ENCODE results near the gene GABARAP. TPM values are rescaled to one million over a fixed set of nuclear protein-coding genes. Genes with fewer than 3 reads are reported as not detected.
"Not testable (repeated sequence)": the region's sequence is repeated elsewhere in the genome, so short reads cannot be mapped to it uniquely, and the experiment has no call there.

The GABARAP gene
- total RNA-seq, 2 donors from 2014 or later: 167 to 298 TPM

DNA sequence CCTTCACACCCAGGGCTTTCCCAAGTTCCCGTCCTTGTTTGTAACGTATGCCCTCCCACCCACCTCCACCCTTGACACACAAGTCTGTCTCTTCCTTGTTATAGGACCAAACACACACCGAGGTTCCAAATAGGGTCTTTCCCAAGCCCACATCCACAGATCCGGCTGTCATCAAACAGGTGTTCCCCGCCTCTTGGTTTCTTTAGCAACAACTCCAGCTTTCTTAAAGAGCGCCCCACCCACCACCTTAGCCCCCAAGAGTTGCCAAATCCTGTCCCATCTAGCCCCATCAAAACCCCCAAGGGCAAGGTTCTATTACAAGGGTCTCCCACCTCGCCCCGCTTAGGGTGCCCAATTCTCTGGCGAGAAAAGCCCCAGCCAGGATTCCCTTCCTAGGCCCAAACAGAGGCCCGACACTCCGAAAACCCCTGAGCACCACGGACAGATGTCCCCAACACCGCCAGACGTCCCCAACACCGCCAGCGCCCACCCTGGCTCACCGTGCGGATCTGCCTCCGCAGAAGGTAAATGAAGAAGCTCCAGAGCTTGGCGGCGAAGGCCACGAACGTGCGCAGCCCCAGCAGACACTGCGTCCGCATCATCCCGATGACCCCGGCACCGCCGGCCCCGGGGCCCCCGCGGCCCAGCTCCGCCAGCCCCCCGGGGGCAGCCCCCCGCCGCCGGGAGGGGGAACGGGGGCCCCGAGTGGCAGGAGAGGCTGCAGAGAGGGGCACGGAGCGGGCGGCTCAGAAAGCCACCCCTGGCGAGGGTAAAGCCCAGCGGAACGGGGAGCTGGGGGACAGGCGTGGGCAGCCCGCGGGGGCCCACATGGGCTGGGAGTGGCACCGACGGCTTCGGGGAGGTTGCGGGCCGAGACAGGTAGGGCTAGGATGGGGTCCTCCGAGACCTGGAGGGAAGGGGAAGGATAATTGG, 8.7 kb upstream of the GABARAP start:
- ATAC-seq (peak; percentile 0 to 1), DNase-seq (ENCODE audit: low spot score in 2 of 2) (no peak)
- Mint-ChIP-seq H3K36me3 (peaks cover 34 to 36% of the 10 kb centered on the region in 2 donors), H3K9me3 (no peaks in the 10 kb centered on the region), H3K27ac (peak overlapping the region; percentile 99)

DNA sequence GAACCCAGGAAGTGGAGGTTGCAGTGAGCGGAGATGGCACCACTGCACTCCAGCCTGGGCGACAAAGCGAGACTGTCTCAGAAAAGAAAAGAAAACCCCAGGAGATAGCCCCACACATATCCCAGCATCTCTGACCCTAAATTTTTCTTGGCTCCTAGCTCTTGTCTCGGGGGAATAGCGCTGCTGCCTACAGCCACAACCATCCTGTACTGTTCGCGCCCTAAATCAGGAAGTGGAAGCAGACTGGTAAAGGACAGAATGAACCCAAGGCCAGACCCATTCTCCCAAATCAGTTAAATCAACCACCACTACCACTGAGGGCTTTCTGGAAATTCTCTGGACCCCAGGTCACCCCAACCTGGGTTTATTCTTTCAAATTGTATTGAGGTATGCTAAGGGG, 7.6 kb upstream of the GABARAP start:
- DNase-seq (ENCODE audit: low spot score in 2 of 2) (no peak), ATAC-seq (no peak)
- Mint-ChIP-seq H3K36me3 (peaks cover 37 to 38% of the 10 kb centered on the region in 2 donors), H3K9me3 (no peaks in the 10 kb centered on the region), H3K27ac (peak overlapping the region; percentile 99)

DNA sequence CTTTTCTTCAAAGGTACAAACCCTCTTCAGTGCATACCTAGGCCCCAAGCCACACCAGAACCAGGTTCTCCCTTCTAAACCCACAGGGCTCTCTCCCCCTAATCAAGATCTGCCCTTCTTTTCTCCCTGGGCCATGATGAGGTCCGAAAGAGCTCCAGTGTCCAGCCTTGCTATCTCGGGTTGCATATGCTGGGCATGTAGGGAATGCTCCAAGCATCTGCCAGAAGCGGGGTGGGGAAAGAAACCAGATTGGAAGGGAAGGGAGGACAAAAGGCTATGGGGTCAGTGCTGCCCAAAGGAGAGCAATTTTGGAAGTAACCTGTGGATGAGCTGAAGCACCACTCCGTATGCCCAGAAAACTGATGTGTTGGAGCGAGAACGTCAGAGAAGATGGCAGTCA, 7.0 kb upstream of the GABARAP start:
- ATAC-seq (no peak), DNase-seq (ENCODE audit: low spot score in 2 of 2) (no peak)
- Mint-ChIP-seq H3K9me3 (no peaks in the 10 kb centered on the region), H3K27ac (peak overlapping the region in 1 of 2 donors; percentile 22), H3K36me3 (peaks cover 33 to 38% of the 10 kb centered on the region in 2 donors)

DNA sequence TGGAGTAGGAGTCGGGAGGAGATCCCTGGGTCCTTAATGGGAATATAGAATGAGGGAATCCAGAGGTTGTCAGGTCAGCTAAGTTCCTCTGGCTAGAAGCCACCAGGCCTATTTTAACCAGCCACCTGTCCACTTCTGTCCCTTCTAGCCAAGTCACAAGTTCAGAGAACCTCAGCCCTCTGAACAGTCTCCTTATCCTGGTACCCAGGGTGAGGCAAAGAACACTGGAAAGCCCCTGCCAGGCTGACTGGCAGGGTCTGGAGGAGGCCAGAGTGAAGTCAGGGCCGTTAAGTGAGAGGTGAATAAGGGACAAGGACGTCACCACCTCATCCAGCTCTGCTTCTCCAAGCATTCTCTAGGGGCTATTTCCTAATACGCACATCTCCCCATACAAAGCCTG, 6.5 kb upstream of the GABARAP start:
- H3K9me3 Mint-ChIP-seq: no peaks in the 10 kb centered on the region
- DNase-seq (ENCODE audit: low spot score in 2 of 2): no peak
- H3K27ac Mint-ChIP-seq: peak overlapping the region in 1 of 2 donors; percentile 18
- peaks cover 33 to 38% of the 10 kb centered on the region in 2 donors for H3K36me3 Mint-ChIP-seq
- ATAC-seq: no peak

DNA sequence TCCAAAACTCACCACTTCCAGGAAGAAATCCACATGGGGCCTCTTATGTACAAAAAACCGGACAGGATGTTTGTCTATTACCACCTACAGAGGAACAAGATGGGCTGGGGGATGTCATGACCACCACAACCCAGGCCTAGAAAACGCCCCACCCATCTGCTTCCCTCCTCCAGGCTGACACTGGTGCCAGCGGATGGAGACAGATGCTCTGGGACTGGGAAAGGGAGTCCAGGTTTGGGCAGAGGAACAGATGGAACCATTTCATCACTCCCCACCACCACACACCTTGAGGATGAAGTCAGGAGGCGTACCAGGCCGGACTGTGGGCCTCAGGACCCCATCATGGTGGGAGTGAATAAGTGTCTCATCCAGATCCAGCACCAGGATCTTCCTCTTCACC, 4.5 kb upstream of the GABARAP start:
- Mint-ChIP-seq H3K36me3 (peaks cover 30 to 33% of the 10 kb centered on the region in 2 donors), H3K9me3 (no peaks in the 10 kb centered on the region), H3K27ac (peak overlapping the region; percentile 4 to 27)
- ATAC-seq (no peak), DNase-seq (ENCODE audit: low spot score in 2 of 2) (no peak)

DNA sequence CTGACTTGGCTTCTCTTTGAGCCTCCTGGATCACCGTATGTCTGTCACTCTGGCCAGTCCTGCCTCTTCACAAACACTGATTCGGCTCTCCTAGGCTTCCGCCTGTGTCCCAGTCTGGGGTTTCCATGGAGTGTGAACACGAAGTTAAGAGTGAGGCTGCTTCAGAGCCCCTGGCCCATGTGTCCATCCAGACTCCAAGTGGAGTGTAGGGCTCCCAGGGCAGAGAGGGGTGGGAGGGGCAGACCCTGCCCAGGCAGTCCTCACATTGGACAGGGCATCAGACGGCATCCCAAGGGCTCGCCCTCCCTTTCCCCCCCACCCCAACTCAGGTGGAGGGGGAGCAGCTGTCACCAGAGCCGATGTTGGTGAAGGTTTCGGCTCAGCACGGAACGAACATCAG, 1.6 kb upstream of the GABARAP start:
- not testable (repeated sequence) for DNase-seq (ENCODE audit: low spot score in 2 of 2); H3K9me3 Mint-ChIP-seq; ATAC-seq
- H3K27ac Mint-ChIP-seq: peak overlapping the region in 1 of 2 donors; percentile 91
- H3K36me3 Mint-ChIP-seq: peaks cover 30% of the 10 kb centered on the region in 2 donors

DNA sequence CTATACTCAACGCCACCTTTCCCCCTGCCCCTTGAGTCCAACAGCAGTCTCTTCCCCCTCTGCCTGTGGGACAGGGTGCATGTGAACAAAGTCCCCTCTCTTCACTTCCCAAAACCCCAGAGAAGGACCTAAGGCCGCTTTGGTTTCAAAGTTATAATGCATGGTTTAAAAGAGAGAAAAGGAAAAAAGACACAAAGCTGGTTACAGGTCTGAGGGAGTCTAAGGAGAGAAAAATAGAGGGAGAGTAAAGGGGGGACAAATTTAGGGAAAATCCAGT, 1.1 kb upstream of the GABARAP start:
- Mint-ChIP-seq H3K27ac (peak overlapping the region; percentile 41 to 91), H3K9me3 (no peaks in the 10 kb centered on the region), H3K36me3 (peaks cover 30 to 34% of the 10 kb centered on the region in 2 donors)
- ATAC-seq (no peak), DNase-seq (ENCODE audit: low spot score in 2 of 2) (no peak)

DNA sequence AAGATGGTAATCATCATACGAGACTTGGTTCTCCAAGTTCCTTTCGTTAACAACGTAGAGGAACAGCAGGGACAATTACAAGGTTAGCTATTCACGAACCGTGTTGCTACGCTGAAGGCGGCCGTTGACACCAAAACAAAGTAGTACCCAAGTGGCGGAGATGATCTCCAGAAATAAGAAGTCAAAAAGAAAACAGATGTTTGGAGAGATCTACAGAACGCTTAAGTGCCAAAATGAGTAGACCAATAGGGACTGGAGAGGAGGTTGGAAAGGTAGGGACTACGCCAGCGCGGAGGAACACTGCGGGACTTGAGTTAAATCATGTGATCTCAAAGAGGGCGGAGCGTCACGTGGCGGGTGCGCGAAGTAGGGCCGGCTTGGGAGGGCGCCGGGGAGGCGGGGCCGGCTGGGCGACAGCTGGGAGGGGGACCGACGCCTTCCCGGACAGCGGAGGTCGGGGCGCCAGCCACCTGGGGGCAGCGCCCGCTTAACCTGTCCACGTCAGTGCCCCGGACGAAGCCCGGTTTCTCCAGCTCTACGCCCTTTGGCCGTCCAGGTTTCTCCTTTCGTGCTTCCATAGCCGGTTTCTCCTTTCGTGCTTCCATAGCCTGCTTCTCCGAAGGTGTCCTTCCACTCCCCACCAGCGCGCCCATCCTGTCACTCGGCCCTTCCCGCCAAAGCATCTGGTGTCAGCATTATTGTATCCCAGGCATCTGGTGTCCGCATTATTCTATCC, 636 bp upstream of the GABARAP start:
- Mint-ChIP-seq H3K27ac (peak overlapping the region; percentile 91 to 99), H3K9me3 (no peaks in the 10 kb centered on the region), H3K36me3 (peaks cover 30 to 34% of the 10 kb centered on the region in 2 donors)
- ATAC-seq (peak; percentile 47 to 56), DNase-seq (ENCODE audit: low spot score in 2 of 2) (peak; percentile 89)

DNA sequence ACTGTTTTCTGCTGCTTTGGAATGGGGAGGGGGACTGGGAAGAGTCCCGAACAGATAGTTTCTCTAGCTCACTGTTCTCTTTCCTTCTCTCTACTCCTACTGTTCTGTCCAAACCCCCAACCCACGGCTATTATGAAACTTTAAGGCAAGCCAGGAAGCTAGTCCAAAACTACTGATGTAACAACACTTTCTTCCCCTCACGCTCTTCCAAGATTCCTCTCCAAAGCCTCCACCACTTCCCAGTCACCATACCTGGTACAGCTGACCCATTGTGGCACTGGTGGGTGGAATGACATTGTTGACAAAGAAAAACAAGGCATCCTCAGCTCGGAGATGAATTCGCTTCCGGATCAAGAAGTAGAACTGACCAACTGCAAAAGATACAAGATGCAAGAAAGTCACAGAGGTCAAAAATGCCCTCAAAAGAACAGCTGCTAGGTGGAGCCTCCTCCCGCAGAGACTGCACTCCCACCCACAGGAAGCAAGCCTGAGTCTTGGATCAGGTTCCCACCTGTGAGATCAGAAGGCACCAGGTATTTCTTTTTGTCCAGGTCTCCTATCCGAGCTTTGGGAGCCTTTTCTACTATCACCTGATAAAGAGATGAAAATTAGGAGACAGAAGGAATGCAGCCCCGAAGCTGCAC, 1.0 kb downstream of the GABARAP start:
- Mint-ChIP-seq H3K9me3 (no peaks in the 10 kb centered on the region), H3K36me3 (peaks cover 35 to 37% of the 10 kb centered on the region in 2 donors), H3K27ac (peak overlapping the region; percentile 91 to 99)
- ATAC-seq (no peak), DNase-seq (ENCODE audit: low spot score in 2 of 2) (no peak)

DNA sequence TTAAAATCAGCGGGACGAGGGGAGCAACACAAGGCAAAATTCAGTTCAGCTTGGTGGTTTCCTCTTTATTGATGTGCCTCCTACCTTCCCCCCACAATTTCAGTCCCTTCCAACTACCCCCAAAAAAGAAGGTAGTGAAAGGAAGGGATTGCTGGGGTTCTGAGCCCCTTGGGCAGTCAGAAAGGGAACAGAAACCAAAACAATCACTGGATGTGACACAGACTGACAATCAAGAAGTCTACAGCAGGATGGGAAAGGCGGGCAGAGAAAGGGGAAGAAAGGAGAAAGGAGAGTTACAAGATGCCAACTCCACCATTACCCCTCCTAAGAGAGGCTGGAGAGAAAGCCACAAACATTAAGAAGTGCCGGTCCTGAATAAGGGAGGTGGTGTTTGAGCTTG, 1.9 kb downstream of the GABARAP start:
- Mint-ChIP-seq H3K9me3 (no peaks in the 10 kb centered on the region), H3K36me3 (peaks cover 29 to 33% of the 10 kb centered on the region in 2 donors), H3K27ac (peak overlapping the region; percentile 18 to 91)
- ATAC-seq: no peak
- no peak for DNase-seq (ENCODE audit: low spot score in 2 of 2)

DNA sequence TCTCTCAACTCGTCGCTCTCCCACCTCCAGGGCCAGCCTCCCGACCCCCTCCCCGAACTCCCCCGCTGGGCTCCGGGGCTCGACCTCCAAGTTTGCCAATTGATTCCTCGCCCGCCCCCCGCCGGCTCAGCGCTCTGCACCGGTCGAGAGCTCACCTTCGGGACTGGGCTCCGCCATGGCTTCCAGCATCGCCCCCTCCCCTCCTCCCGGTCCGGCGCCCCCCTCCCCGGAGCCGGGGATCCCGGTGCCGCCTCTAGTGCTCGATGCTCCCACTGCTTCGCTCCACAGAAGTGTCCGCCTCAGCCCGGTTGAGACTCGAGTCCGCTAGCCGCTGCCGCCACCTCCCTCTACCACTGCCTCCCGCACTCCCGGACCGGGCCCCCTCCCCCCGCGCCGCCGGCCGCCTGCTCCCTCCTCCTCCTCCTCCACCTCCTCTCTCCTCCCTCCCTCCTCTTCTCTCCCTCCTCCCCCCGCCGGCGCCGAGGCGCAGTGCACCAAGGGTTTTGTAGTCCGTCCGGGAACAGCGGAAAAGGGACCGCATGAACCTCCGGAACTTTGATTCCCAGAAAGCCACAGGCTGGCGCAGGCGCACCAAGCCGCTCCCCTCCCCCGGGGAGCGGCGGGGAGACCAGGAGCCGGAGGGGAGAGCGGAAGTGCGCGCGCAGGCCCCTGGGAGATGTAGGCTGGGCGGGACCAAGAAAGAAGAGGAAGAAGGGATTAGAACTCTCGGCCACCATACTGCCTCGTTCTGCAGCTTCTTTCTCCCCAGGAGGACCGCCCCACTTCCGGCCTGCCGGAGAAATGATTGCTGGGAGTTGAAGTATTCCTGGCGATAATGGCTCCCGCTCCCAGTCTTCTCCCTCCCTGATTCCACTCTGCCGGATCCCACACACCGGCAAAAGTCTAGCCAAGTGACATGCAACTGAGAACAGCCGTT, 2.9 kb downstream of the GABARAP start, which contains the start of gene PHF23:
PHF23 (minus strand) TSS at position 367 of the 937 bp plus-strand sequence; CDS start at position 189, 178 bp downstream.
- ATAC-seq: peak; percentile 71 to 78
- Mint-ChIP-seq H3K36me3 (peaks cover 33 to 36% of the 10 kb centered on the region in 2 donors), H3K9me3 (no peaks in the 10 kb centered on the region), H3K27ac (peak within 1 kb of the TSS; percentile 91 to 98)
- DNase-seq (ENCODE audit: low spot score in 2 of 2): peak; percentile 95 to 98

DNA sequence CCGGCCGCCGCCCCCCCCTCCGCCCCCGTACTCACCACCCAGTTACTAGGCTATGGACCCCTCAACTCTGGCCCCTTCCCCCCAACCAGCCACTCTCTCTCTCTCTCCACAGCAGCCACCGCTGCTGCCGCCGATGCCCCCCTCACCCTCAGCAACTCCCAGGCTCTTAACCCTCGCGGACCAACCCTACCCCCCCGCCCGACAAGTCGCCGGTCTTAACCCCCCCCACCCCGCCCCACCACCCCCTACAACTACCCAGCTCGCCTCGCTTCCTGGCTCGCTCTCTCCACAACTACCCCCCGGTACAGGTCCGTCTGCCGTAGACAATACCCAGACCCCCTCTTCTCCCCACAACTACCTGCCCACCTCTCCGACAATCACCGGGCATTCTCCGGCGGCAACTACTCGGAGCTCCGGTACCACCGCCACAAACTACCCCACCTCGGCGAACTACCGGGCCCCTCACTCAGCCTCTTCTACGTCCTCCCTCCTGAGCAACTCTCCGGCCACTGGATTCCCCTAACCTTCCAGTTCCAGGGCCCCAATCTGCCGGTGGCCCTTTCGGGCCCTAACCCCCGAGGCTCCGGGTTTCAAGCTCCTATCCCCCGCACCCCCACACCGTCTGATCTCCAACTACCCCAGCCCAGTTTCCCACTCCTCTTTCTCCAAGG, 3.7 kb downstream of the GABARAP start:
- ATAC-seq (no peak), DNase-seq (ENCODE audit: low spot score in 2 of 2) (peak in 1 of 2 donors; percentile 38)
- peaks cover 39 to 41% of the 10 kb centered on the region in 2 donors for H3K36me3 Mint-ChIP-seq
- H3K9me3 Mint-ChIP-seq: no peaks in the 10 kb centered on the region
- H3K27ac Mint-ChIP-seq: peak overlapping the region; percentile 91 to 98

DNA sequence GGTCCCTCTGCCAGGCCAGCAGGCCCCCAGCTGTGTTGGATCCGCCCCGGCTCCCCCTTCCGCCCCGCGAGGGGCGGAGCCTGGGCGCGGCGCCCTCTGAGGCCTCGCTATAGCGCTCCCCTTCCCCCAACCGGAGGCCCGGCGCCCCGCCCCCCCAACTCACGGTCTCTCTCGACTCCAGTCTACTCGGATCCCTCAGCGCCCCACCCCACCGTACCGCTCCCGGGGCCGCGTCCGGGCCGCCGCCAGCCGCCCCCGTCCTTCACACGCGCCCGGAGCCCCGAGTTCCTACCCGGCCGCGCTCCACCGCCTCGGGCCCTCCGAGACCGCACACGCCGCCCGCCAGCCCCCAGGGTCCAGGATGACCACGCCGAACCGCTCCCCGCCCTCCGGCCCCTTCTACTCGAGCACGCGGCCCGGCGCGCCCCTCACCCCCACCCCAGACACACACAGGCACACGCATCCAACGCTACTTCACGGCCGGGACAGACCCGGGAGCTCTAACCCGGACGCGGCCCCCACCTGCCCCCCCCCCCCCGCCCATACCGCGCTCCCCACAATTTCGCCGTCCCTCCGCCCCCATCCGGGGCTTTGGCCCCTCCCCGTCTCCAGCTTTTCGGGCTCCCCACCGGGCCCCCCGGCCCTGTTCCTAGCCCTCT, 4.4 kb downstream of the GABARAP start:
- no peaks in the 10 kb centered on the region for H3K9me3 Mint-ChIP-seq
- peak overlapping the region; percentile 89 to 91 for H3K27ac Mint-ChIP-seq
- ATAC-seq: peak; percentile 2 to 50
- DNase-seq (ENCODE audit: low spot score in 2 of 2): peak in 1 of 2 donors; percentile 84
- peaks cover 46 to 47% of the 10 kb centered on the region in 2 donors for H3K36me3 Mint-ChIP-seq

DNA sequence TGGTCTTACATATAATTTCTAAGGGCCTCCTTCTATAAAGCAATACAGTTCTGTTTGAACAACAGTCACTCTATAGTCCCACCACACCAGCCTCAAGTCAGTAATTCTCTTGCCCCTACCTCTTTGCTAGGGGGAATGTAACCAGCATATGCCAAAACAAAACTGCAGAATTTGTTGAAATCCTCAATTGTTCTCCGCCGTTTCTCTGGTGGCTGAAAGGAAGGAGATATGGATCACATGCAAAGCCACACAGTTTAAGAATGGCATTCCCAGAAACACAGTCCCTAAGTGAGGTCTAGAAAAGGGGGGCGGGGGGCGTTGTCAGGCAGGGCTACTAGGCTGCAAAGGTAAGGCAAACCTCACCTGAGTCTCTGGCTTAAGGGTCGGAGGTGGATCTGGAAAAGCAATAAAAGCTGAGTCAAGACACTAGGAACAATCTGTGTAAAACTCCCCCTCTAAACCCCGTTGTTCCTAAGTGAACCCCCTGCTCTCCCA, 4.9 kb downstream of the GABARAP start:
- peak overlapping the region; percentile 91 for H3K27ac Mint-ChIP-seq
- peaks cover 43 to 48% of the 10 kb centered on the region in 2 donors for H3K36me3 Mint-ChIP-seq
- no peaks in the 10 kb centered on the region for H3K9me3 Mint-ChIP-seq
- no peak for ATAC-seq
- no peak for DNase-seq (ENCODE audit: low spot score in 2 of 2)

DNA sequence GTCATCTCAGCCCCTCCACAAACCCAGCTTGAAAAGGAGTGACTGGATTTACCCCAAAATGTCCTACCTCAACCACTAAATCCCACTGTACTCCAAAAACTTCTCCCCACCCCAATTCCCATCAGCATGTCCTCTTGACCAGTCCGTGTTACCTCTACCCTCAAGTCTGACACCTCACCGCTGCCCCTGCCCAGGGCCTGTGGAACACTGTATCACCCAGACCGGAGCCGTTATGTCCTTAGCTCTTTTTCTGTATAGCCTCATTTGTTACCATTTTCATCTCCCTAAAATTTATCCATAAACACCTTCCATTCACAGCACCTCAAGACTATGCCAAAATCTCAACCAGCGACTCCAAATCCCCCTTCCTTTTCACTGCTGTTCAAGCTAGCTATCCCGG, 5.4 kb downstream of the GABARAP start:
- peaks cover 43 to 48% of the 10 kb centered on the region in 2 donors for H3K36me3 Mint-ChIP-seq
- no peak for DNase-seq (ENCODE audit: low spot score in 2 of 2)
- ATAC-seq: no peak
- no peaks in the 10 kb centered on the region for H3K9me3 Mint-ChIP-seq
- peak overlapping the region; percentile 91 for H3K27ac Mint-ChIP-seq

All from activated naive CD4-positive, alpha-beta T cell treated with anti-CD3 and anti-CD28 coated beads, Interleukin-2, amount 50 U/mL, for 72 hours (primary cell).